ENCODE measurements around the gene TMEM41A. TPM values are rescaled to one million over a fixed set of nuclear protein-coding genes. Genes with fewer than 3 reads are reported as not detected.

TMEM41A gene
- total and polyA plus RNA-seq, 2 experiments from 2014 or later: 12.4 to 15.9 TPM

GRCh38 chr3:185470323-185470722 is 28.5 kb downstream of the TMEM41A start (continued):
- TF ChIP-seq REST (IDR thresholded peaks at IDR 0.05; ENCODE audit: unreplicated experiment): no peak
- TF ChIP-seq JUNB (IDR thresholded peaks at IDR 0.05; ENCODE audit: unreplicated experiment): no peak
- TF ChIP-seq ETS1 (IDR thresholded peaks at IDR 0.05): no peak
- no peak for TF ChIP-seq CTCF (conservative IDR thresholded peaks at IDR 0.05; ENCODE audit: low read depth in 2 of 2)
- TF ChIP-seq EZH2 (IDR thresholded peaks at IDR 0.05; ENCODE audit: low read depth, unreplicated experiment): no peak
- no peak for TF ChIP-seq NANOG (IDR thresholded peaks at IDR 0.05; ENCODE audit: borderline replicate concordance)
- no peak for TF ChIP-seq POLR2AphosphoS5 (IDR thresholded peaks at IDR 0.05; ENCODE audit: low read depth)

GRCh38 chr3:185469542-185469941 is 29.3 kb downstream of the TMEM41A start:
- H3K4me2 ChIP-seq: no peak overlapping the region
- Mint-ChIP-seq H3K27ac (no peak overlapping the region), H3K36me3 (ENCODE audit: low read depth) (no peaks in the 10 kb centered on the region), H3K27me3 (ENCODE audit: insufficient read depth, low read depth, poor library complexity) (peaks cover 2% of the 10 kb centered on the region), H3K4me3 (no peak overlapping the region), H3K4me1 (peaks cover 15% of the 10 kb centered on the region), H3K9me3 (no peaks in the 10 kb centered on the region)
- ATAC-seq (no peak), DNase-seq (ENCODE audit: low spot score) (no peak)
- H3K36me3 ChIP-seq (ENCODE audit: insufficient read depth): no peaks in the 10 kb centered on the region
- no peak overlapping the region for H3K4me3 ChIP-seq
- no peaks in the 10 kb centered on the region for H3K79me2 ChIP-seq (replicated peaks; ENCODE audit: insufficient read depth)
- no peaks in the 10 kb centered on the region for H3K9me2 ChIP-seq (ENCODE audit: insufficient read depth)
- H4K20me1 ChIP-seq (replicated peaks; ENCODE audit: insufficient read depth): no peaks in the 10 kb centered on the region
- H3K27ac ChIP-seq (ENCODE audit: low read depth): no peak overlapping the region
- no peak overlapping the region for H2AFZ ChIP-seq
- H3K27me3 ChIP-seq (ENCODE audit: insufficient read depth): no peaks in the 10 kb centered on the region
- H3F3A ChIP-seq (replicated peaks; ENCODE audit: low read depth): no peaks in the 10 kb centered on the region
- 0 out of 2 replicates have a peak, but pooled peaks cover 4% of the 10 kb centered on the region for H3K4me1 ChIP-seq (ENCODE audit: insufficient read depth)
- TF ChIP-seq ZNF462 (CRISPR knock-in tag; IDR thresholded peaks at IDR 0.05): no peak
- TF ChIP-seq REST (IDR thresholded peaks at IDR 0.05; ENCODE audit: unreplicated experiment): no peak
- no peak for TF ChIP-seq EZH2phosphoT487 (IDR thresholded peaks at IDR 0.05; ENCODE audit: unreplicated experiment)
